GM18909 (cell line): ENCODE data around the gene LMAN2L.

Experiments
- ATAC-seq: cut with Tn5 transposase; IDR thresholded peaks from one replicate; pipeline ENCODE4 v1.9.1; 2021; ENCODE audit warnings: mild to moderate bottlenecking; ENCODE audit not compliant: unreplicated experiment, poor library complexity

Gene LMAN2L

GRCh38 chr2:96739633-96740428 is at the start of gene LMAN2L:
Gene LMAN2L (minus strand): TSS chr2:96740064. CDS start chr2:96740040, 24 bp downstream.
- ATAC-seq, result peak; percentile 99

GRCh38 chr2:96789245-96789617 is 49.4 kb upstream of the LMAN2L start:
- ATAC-seq, result no peak

GRCh38 chr2:96788442-96789244 is 48.8 kb upstream of the LMAN2L start:
- no peak for ATAC-seq

- no peak for ATAC-seq
Measured at GRCh38 chr2:96787411-96787810, 47.5 kb upstream of the LMAN2L start.

- ATAC-seq, result no peak
Measured at GRCh38 chr2:96783388-96783787, 43.5 kb upstream of the LMAN2L start.

- ATAC-seq, result no peak
Measured at GRCh38 chr2:96775160-96775559, 35.3 kb upstream of the LMAN2L start.

- ATAC-seq, result peak; percentile 37
Measured at GRCh38 chr2:96773922-96774321, 34.1 kb upstream of the LMAN2L start.

GRCh38 chr2:96772903-96773671 is 33.2 kb upstream of the LMAN2L start:
- ATAC-seq, result peak; percentile 46

- ATAC-seq, result no peak
Measured at GRCh38 chr2:96771796-96772618, 32.1 kb upstream of the LMAN2L start.

- no peak for ATAC-seq
Measured at GRCh38 chr2:96770442-96771202, 30.8 kb upstream of the LMAN2L start.

- no peak for ATAC-seq
Measured at GRCh38 chr2:96769814-96770213, 29.9 kb upstream of the LMAN2L start.

- no peak for ATAC-seq
Measured at GRCh38 chr2:96768083-96768561, 28.3 kb upstream of the LMAN2L start.

- no peak for ATAC-seq
Measured at GRCh38 chr2:96767135-96767871, 27.4 kb upstream of the LMAN2L start.

GRCh38 chr2:96764253-96764637 is 24.4 kb upstream of the LMAN2L start:
- no peak for ATAC-seq

- no peak for ATAC-seq
Measured at GRCh38 chr2:96763511-96764252, 23.8 kb upstream of the LMAN2L start.

- ATAC-seq, result no peak
Measured at GRCh38 chr2:96762529-96763311, 22.9 kb upstream of the LMAN2L start.
